HepG2 (cell line): Measurements from ENCODE around the gene RAI14. TPM values are rescaled to one million over a fixed set of nuclear protein-coding genes. Genes with fewer than 3 reads are reported as not detected.

Experiments
- ZBTB40 ChIP-seq, 2 experiments: fragments of 450-650 bp in 1 of 2; sonication (generic) in 1 of 2; formaldehyde crosslinking in 1 of 2; IDR thresholded peaks; 2 replicates each; pipeline versions ENCODE4 v1.6.1 to v1.8.0; 2016 to 2022; ENCODE audit warnings: antibody characterized with exemption in 1 of 2, mild to moderate bottlenecking in 1 of 2, missing genetic modification reagents in 1 of 2
- ZFP82 ChIP-seq: sonication (generic); formaldehyde crosslinking; IDR thresholded peaks from 2 replicates; pipeline ENCODE4 v1.5.1; 2020; ENCODE audit warnings: mild to moderate bottlenecking, missing genetic modification reagents, borderline replicate concordance
- ZHX1 ChIP-seq: sonication (generic); formaldehyde crosslinking; IDR thresholded peaks from 2 replicates; pipeline ENCODE4 v1.8.1; 2022; ENCODE audit warnings: low read depth, mild to moderate bottlenecking, missing genetic modification reagents
- polyA plus RNA-seq, 8 experiments: library from polyadenylated mRNA; depleted of rRNA in 3 of 8; stranded (reverse) in 7 of 8; unstranded in 1 of 8; fragments of >200 nt; fragmentation: Illumina TruSeq in 4 of 8; extraction: Trizol in 4 of 8; gene quantifications; 2 replicates each; pipeline versions ENCODE4 v1.2.1 to v1.2.3, GENCODE V29; 2011 to 2016; ENCODE audit warnings: low read depth in 4 of 8, missing spikeins in 1 of 8, mixed read lengths in 1 of 8; ENCODE audit not compliant: insufficient read depth in 1 of 8
- total RNA-seq, 5 experiments: library from RNA; depleted of rRNA; stranded (reverse); fragments of >200 nt; fragmentation: Illumina TruSeq; extraction: Trizol; gene quantifications; 2 replicates each; pipeline ENCODE4 v1.2.3, GENCODE V29; 2016; ENCODE audit warnings: low read depth in 1 of 5
- TF ChIP-seq, protein P1 (sequence below): sonication (generic); formaldehyde crosslinking; IDR thresholded peaks from 2 replicates; pipeline ENCODE4 v1.8.0; 2022; ENCODE audit warnings: missing genetic modification reagents, mild to moderate bottlenecking, borderline replicate concordance

The RAI14 gene
- total and polyA plus RNA-seq, 2 of the 13 experiments (the other 11 are each of a cell fraction or from before 2014, with no cell fraction given) = 12.6 to 18.2 TPM

- TF ChIP-seq ZFP82 (CRISPR knock-in tag) = no peak
- TF ChIP-seq, protein P1, sequence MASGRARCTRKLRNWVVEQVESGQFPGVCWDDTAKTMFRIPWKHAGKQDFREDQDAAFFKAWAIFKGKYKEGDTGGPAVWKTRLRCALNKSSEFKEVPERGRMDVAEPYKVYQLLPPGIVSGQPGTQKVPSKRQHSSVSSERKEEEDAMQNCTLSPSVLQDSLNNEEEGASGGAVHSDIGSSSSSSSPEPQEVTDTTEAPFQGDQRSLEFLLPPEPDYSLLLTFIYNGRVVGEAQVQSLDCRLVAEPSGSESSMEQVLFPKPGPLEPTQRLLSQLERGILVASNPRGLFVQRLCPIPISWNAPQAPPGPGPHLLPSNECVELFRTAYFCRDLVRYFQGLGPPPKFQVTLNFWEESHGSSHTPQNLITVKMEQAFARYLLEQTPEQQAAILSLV (CRISPR knock-in tag) = no peak
- no peak for TF ChIP-seq ZBTB40 (IDR thresholded peaks at IDR 0.05)
- TF ChIP-seq ZBTB40 (CRISPR knock-in tag; IDR thresholded peaks at IDR 0.05) = no peak
- TF ChIP-seq ZHX1 (CRISPR knock-in tag) = no peak
Measured at GRCh38 chr5:34620185-34620584, 35.9 kb upstream of the RAI14 start (continued).
